A673 (cell line): ENCODE data around the gene SLC9C2. TPM values are rescaled to one million over a fixed set of nuclear protein-coding genes. Genes with fewer than 3 reads are reported as not detected.
"Not testable (repeated sequence)": the region's sequence is repeated elsewhere in the genome, so short reads cannot be mapped to it uniquely, and the experiment has no call there.

ENCODE experiments used
- BruUV-seq: library from RNA; stranded (reverse); fragments of 400-500 nt; replicated peaks from 2 replicates; lab custom pipeline; 2021; lab: Mats Ljungman, UMichigan
- CTCF ChIA-PET: fragments of 300-600 bp; sonication (Branson Sonifier 250); formaldehyde crosslinking; loops from one replicate; lab custom pipeline; 2022; ENCODE audit warnings: antibody characterized with exemption; lab: Charles Lee
- POLR2A ChIA-PET: fragments of 300-600 bp; sonication (Branson Sonifier 250); formaldehyde crosslinking; loops from one replicate; lab custom pipeline; 2022; ENCODE audit warnings: antibody characterized with exemption; ENCODE audit not compliant: low non-redundant PET; lab: Charles Lee
- DNase-seq: peaks from one replicate; pipeline ENCODE4 v3.0.0-alpha.2; 2015; ENCODE audit warnings: low spot score
- H3K27ac ChIP-seq: fragments of 200-600 bp; sonication (generic); 2 replicates; pipeline ENCODE4 v1.5.1; 2016; ENCODE audit warnings: mixed run types, low read depth, mild to moderate bottlenecking, mixed read lengths, antibody characterized with exemption, low read length; ENCODE audit not compliant: poor library complexity, severe bottlenecking
- H3K27me3 ChIP-seq: fragments of 200-600 bp; sonication (generic); replicated peaks from 2 replicates; pipeline ENCODE4 v1.6.1; 2017; ENCODE audit warnings: mixed run types, low read depth, mild to moderate bottlenecking, mixed read lengths, antibody characterized with exemption, low read length; ENCODE audit not compliant: insufficient read depth, poor library complexity
- H3K36me3 ChIP-seq: fragments of 200-600 bp; sonication (generic); 2 replicates; pipeline ENCODE4 v1.6.1; 2016; ENCODE audit warnings: mixed run types, mild to moderate bottlenecking, mixed read lengths, antibody characterized with exemption, low read length; ENCODE audit not compliant: insufficient read depth, poor library complexity, severe bottlenecking
- H3K4me1 ChIP-seq: fragments of 200-600 bp; sonication (generic); 2 replicates; pipeline ENCODE4 v1.6.1; 2017; ENCODE audit warnings: mixed run types, mild to moderate bottlenecking, mixed read lengths, antibody characterized with exemption, low read length; ENCODE audit not compliant: insufficient read depth, poor library complexity, severe bottlenecking
- H3K4me3 ChIP-seq: fragments of 200-600 bp; sonication (generic); 2 replicates; pipeline ENCODE4 v1.5.1; 2016; ENCODE audit warnings: low read depth, mixed run types, mild to moderate bottlenecking, mixed read lengths, low read length; ENCODE audit not compliant: poor library complexity, severe bottlenecking
- H3K9me3 ChIP-seq: fragments of 200-600 bp; sonication (generic); 2 replicates; pipeline ENCODE4 v1.6.1; 2016; ENCODE audit warnings: mixed run types, low read depth, mild to moderate bottlenecking, mixed read lengths, antibody characterized with exemption, low read length; ENCODE audit not compliant: poor library complexity, severe bottlenecking
- EZH2 ChIP-seq: fragments of 200-600 bp; sonication (generic); IDR thresholded peaks from 2 replicates; pipeline ENCODE4 v1.6.1; 2017; ENCODE audit warnings: borderline replicate concordance, low read depth, mild to moderate bottlenecking, mixed read lengths, antibody characterized with exemption, low read length; ENCODE audit not compliant: poor library complexity, severe bottlenecking
- intact Hi-C: fragments of 100-400 bp; cut with micrococcal nuclease; formaldehyde crosslinking; loops from one replicate; pipeline ENCODE4 v1.10.0; 2022; ENCODE audit not compliant: unreplicated experiment
- total RNA-seq: library from RNA; stranded (reverse); gene quantifications from 2 replicates; pipeline ENCODE4 v1.2.3, GENCODE V29; 2021
- TF ChIP-seq, protein P1 (sequence below): fragments of 300-800, 200-600 bp; sonication (generic); conservative IDR thresholded peaks from 2 replicates; pipeline ENCODE4 v1.5.1; 2017; ENCODE audit warnings: low read depth, mild to moderate bottlenecking, antibody characterized with exemption, low read length, moderate library complexity, mixed read lengths

The SLC9C2 gene
- total RNA-seq, 1 experiment from 2014 or later: not detected

DNA sequence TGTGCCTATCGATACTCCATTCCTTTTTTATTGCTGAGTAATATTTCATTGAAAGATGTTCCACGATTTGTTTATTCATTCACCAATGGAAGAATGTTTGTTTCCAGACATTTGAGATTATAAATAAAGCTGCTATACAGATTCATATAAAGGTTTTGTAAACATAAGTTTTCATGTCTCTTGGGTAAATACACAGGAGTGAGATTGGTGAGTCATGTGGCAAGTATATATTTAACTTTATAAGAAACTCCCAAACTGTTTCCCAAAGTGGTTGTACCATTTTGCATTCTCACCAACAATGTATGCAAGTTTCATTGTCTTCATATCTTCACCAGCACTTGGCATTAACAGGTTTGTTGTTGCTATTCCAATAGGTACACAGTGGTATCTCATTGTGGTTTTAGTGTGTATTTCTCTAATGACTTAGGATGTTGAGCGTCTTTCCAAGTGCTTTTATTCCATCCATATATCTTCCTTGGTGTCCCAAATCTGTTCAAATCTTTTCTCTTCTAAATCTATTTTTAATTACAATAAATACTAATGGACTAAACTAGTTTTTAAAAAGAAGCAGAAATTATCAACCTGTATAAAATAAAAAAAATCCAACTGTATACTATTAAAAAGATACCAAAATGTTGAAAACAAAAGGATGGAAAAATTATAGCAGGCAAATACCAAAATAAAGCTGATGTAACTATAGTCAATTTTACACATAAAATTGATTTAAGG, 6.6 kb downstream of the SLC9C2 start:
- BruUV-seq: no TSS peak
- Histone ChIP-seq H3K27me3 (no peaks in the 10 kb centered on the region), H3K4me1 (no peaks in the 10 kb centered on the region), H3K36me3 (no peaks in the 10 kb centered on the region), H3K27ac (no peak overlapping the region), H3K4me3 (no peak overlapping the region), H3K9me3 (no peaks in the 10 kb centered on the region)
- intact Hi-C loops: no loop called here
- ChIA-PET POLR2A (no interaction called here), CTCF (no interaction called here)
- TF ChIP-seq, protein P1, sequence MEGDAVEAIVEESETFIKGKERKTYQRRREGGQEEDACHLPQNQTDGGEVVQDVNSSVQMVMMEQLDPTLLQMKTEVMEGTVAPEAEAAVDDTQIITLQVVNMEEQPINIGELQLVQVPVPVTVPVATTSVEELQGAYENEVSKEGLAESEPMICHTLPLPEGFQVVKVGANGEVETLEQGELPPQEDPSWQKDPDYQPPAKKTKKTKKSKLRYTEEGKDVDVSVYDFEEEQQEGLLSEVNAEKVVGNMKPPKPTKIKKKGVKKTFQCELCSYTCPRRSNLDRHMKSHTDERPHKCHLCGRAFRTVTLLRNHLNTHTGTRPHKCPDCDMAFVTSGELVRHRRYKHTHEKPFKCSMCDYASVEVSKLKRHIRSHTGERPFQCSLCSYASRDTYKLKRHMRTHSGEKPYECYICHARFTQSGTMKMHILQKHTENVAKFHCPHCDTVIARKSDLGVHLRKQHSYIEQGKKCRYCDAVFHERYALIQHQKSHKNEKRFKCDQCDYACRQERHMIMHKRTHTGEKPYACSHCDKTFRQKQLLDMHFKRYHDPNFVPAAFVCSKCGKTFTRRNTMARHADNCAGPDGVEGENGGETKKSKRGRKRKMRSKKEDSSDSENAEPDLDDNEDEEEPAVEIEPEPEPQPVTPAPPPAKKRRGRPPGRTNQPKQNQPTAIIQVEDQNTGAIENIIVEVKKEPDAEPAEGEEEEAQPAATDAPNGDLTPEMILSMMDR: no peak
- no peak for TF ChIP-seq EZH2
- no peak for DNase-seq

GRCh38 chr1:173591138-173591537, 11.7 kb downstream of the SLC9C2 start:
- POLR2A ChIA-PET, CTCF ChIA-PET, H3K36me3 ChIP-seq, H3K27ac ChIP-seq, H3K4me1 ChIP-seq, BruUV-seq, H3K4me3 ChIP-seq, intact Hi-C loops, H3K9me3 ChIP-seq, H3K27me3 ChIP-seq: not testable (repeated sequence)
- DNase-seq: peak; percentile 55

GRCh38 chr1:173590557-173590956, 12.3 kb downstream of the SLC9C2 start:
- no TSS peak for BruUV-seq
- Histone ChIP-seq H3K4me3 (no peak overlapping the region), H3K36me3 (no peaks in the 10 kb centered on the region), H3K27ac (no peak overlapping the region), H3K27me3 (no peaks in the 10 kb centered on the region), H3K4me1 (no peaks in the 10 kb centered on the region), H3K9me3 (no peaks in the 10 kb centered on the region)
- DNase-seq: peak; percentile 51
- ChIA-PET CTCF (no interaction called here), POLR2A (no interaction called here)
- TF ChIP-seq, protein P1: no peak
- no peak for TF ChIP-seq EZH2
- intact Hi-C loops: no loop called here
